Endometrial microvascular endothelial cells (primary cell): ENCODE measurements around the gene GREB1. TPM values are rescaled to one million over a fixed set of nuclear protein-coding genes. Genes with fewer than 3 reads are reported as not detected.

ENCODE experiments used
- in situ Hi-C: cut with HindIII; loops from 2 replicates; pipeline ENCODE4 v1.10.0; 2017; ENCODE audit warnings: low sequenced_read_pairs, low pct_unique_long_range_greater_than_20kb; ENCODE audit errors: inconsistent ontology term
- total RNA-seq: library from RNA; depleted of rRNA; stranded (reverse); fragments of >200 nt; gene quantifications from one replicate; pipeline ENCODE4 v1.2.3, GENCODE V29; 2015; ENCODE audit errors: inconsistent ontology term

The GREB1 gene
- total RNA-seq, 1 donor from 2014 or later: not detected

GRCh38 chr2:11585071-11585470 lies 51.2 kb downstream of the GREB1 start:
- in situ Hi-C loops: no loop called here

- in situ Hi-C loops: no loop called here
These were observed 54.6 kb downstream of the GREB1 start for GRCh38 chr2:11588228-11589110.

GRCh38 chr2:11589316-11589940 lies 55.6 kb downstream of the GREB1 start:
- in situ Hi-C loops: no loop called here

GRCh38 chr2:11590193-11590592 lies 56.3 kb downstream of the GREB1 start:
- in situ Hi-C loops: no loop called here

- in situ Hi-C loops: no loop called here
These were observed 57.2 kb downstream of the GREB1 start for GRCh38 chr2:11591091-11591490.

GRCh38 chr2:11592671-11593574 lies 59.1 kb downstream of the GREB1 start:
- in situ Hi-C loops: no loop called here

- in situ Hi-C loops: no loop called here
These were observed 63.0 kb downstream of the GREB1 start for GRCh38 chr2:11596801-11597200.

GRCh38 chr2:11597538-11598225 lies 63.8 kb downstream of the GREB1 start:
- in situ Hi-C loops: no loop called here

GRCh38 chr2:11598228-11598731 lies 64.4 kb downstream of the GREB1 start:
- in situ Hi-C loops: no loop called here

- in situ Hi-C loops: no loop called here
These were observed 68.8 kb downstream of the GREB1 start for GRCh38 chr2:11602563-11603204.

GRCh38 chr2:11610624-11611242 lies 76.9 kb downstream of the GREB1 start:
- in situ Hi-C loops: no loop called here

GRCh38 chr2:11611251-11611650 lies 77.4 kb downstream of the GREB1 start:
- in situ Hi-C loops: no loop called here

- in situ Hi-C loops: no loop called here
These were observed 78.8 kb downstream of the GREB1 start for GRCh38 chr2:11612553-11613215.

GRCh38 chr2:11613297-11613696 lies 79.5 kb downstream of the GREB1 start:
- in situ Hi-C loops: no loop called here

- in situ Hi-C loops: no loop called here
These were observed 81.4 kb downstream of the GREB1 start for GRCh38 chr2:11615209-11615608.

- in situ Hi-C loops: no loop called here
These were observed 82.3 kb downstream of the GREB1 start for GRCh38 chr2:11616097-11616687.

- in situ Hi-C loops: no loop called here
These were observed 83.1 kb downstream of the GREB1 start for GRCh38 chr2:11616851-11617415.
